Measurements from ENCODE around the gene PARN.

DNA sequence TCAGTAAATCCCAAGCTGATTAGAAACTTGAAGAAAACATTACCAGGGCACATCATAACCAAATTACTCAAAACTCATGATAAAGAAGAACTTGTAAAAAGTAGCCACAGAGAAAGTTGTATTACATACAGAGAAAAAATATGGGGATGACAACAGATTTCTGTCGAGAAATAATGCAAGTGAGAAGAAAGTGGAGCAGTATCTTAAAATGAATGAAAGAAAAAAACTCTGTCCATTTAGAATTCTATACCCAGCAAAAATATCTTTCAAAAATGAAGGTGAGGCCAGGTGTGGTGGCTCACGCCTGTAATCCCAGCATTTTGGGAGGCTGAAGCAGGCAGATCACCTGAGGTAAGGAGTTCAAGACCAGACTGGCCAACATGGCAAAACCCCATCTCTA lies 165.9 kb downstream of the PARN start:
- TF ChIP-seq, protein P1, sequence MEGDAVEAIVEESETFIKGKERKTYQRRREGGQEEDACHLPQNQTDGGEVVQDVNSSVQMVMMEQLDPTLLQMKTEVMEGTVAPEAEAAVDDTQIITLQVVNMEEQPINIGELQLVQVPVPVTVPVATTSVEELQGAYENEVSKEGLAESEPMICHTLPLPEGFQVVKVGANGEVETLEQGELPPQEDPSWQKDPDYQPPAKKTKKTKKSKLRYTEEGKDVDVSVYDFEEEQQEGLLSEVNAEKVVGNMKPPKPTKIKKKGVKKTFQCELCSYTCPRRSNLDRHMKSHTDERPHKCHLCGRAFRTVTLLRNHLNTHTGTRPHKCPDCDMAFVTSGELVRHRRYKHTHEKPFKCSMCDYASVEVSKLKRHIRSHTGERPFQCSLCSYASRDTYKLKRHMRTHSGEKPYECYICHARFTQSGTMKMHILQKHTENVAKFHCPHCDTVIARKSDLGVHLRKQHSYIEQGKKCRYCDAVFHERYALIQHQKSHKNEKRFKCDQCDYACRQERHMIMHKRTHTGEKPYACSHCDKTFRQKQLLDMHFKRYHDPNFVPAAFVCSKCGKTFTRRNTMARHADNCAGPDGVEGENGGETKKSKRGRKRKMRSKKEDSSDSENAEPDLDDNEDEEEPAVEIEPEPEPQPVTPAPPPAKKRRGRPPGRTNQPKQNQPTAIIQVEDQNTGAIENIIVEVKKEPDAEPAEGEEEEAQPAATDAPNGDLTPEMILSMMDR (IDR thresholded peaks at IDR 0.05) = no peak
- no peak for TF ChIP-seq POLR2A (IDR thresholded peaks at IDR 0.05)
